Neural progenitor cell (in vitro differentiated cells): ENCODE measurements around the gene LRRC8B.

Experiments
- CTCF ChIP-seq: fragments of 200-600 bp; sonication (generic); IDR thresholded peaks from 2 replicates; pipeline ENCODE4 v1.5.1; 2017; ENCODE audit warnings: antibody characterized with exemption, mild to moderate bottlenecking
- EZH2 ChIP-seq: fragments of 200-600 bp; sonication (generic); IDR thresholded peaks from 2 replicates; pipeline ENCODE4 v1.6.1; 2017; ENCODE audit warnings: antibody characterized with exemption, mild to moderate bottlenecking, moderate library complexity
- EZH2phosphoT487 ChIP-seq: fragments of 200-600 bp; sonication (generic); IDR thresholded peaks from 2 replicates; pipeline ENCODE4 v1.6.1; 2017; ENCODE audit warnings: antibody characterized with exemption

GRCh38 chr1:89584211-89584610 lies 59.6 kb downstream of the LRRC8B start:
- no peak for TF ChIP-seq CTCF
- TF ChIP-seq EZH2 = no peak
- no peak for TF ChIP-seq EZH2phosphoT487
